Measurements from ENCODE around the gene TMEM88. TPM values are rescaled to one million over a fixed set of nuclear protein-coding genes. Genes with fewer than 3 reads are reported as not detected.

The TMEM88 gene
- total RNA-seq, 2 experiments from 2014 or later: 0.41 to 4.0 TPM

DNA sequence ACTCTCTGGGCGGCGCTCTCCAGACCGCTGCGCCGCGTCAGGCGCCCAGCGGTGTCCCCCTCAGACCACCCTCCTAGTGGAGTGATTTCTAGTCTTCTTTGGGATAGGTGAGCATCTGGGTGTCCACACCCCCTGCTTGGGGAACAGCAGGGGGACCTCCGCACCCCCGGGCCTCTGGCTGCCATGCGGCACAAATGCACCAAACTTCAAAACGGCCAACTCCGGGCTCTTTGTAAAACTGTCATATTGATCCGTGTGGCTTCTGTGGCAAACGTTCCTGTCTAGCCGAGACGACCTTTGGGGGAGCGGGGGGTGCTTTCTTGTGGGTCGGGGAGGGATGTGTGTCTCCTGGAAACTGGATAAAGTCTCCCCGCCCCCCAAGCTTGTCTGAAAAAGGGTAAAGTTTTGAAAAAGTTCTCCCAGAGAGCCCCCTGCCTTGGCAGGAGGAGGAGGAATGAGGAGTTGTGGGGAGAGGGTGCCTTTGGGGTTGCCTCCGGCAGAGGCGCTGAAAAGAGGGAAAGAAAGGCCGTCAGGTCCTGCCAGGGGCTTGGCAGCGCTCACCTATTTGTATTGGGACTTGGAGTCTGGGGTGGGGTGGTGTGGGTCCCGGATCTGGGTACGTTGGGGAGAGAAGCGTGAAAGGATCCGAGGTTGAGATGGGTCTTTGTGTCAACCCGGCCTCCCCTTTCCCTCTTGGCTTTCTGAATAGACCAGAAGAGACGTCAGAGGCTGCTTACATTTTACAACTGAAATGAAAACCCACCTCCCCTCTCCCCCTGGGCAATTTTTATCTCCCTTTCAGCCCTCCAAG lies 31.6 kb downstream of the TMEM88 start:
- peak overlapping the region; percentile 24; the same call in 1 of the 2 replicates for H2AFZ ChIP-seq (ENCODE audit: low read length)
- no peaks in the 10 kb centered on the region for H3K9me3 ChIP-seq (ENCODE audit: low read length)
- peaks cover 40% of the 10 kb centered on the region for H3K4me1 ChIP-seq (ENCODE audit: insufficient read depth, low read length, poor library complexity, severe bottlenecking)
- DNase-seq (ENCODE audit: low spot score): peak; percentile 47
- ChIA-PET POLR2A (interaction anchor here (0.9 to 1.1 kb wide), 2 partner anchors 53 to 233 kb away, joined by 3 to 5 read pairs; no protein-coding TSS in a partner anchor), CTCF (ENCODE audit: unreplicated experiment) (no interaction called here)
- intact Hi-C loops (cut with micrococcal nuclease; ENCODE audit: unreplicated experiment): loop anchor here (1.0 to 5.0 kb wide), 5 partner anchors 24 to 231 kb away; partner anchors contain the start of genes ALOXE3 and NAA38
- peaks cover 61% of the 10 kb centered on the region for H3K79me2 ChIP-seq (ENCODE audit: insufficient read depth, low read depth, low read length)
- peak overlapping the region; percentile 90 for H3K27ac ChIP-seq (ENCODE audit: low read depth, low read length, poor library complexity, severe bottlenecking)
- H3K36me3 ChIP-seq (ENCODE audit: insufficient read depth, low read length): peaks cover 34% of the 10 kb centered on the region
- no peak for TF ChIP-seq EZH2phosphoT487 (IDR thresholded peaks at IDR 0.05; ENCODE audit: borderline replicate concordance, low read depth, low read length)
- TF ChIP-seq, protein P1, sequence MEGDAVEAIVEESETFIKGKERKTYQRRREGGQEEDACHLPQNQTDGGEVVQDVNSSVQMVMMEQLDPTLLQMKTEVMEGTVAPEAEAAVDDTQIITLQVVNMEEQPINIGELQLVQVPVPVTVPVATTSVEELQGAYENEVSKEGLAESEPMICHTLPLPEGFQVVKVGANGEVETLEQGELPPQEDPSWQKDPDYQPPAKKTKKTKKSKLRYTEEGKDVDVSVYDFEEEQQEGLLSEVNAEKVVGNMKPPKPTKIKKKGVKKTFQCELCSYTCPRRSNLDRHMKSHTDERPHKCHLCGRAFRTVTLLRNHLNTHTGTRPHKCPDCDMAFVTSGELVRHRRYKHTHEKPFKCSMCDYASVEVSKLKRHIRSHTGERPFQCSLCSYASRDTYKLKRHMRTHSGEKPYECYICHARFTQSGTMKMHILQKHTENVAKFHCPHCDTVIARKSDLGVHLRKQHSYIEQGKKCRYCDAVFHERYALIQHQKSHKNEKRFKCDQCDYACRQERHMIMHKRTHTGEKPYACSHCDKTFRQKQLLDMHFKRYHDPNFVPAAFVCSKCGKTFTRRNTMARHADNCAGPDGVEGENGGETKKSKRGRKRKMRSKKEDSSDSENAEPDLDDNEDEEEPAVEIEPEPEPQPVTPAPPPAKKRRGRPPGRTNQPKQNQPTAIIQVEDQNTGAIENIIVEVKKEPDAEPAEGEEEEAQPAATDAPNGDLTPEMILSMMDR (conservative IDR thresholded peaks at IDR 0.05; ENCODE audit: low read length): peak; percentile 47; the same call in 1 of the 2 replicates
- no peaks in the 10 kb centered on the region for H3K9me2 ChIP-seq (ENCODE audit: insufficient read depth, low read length)
- no TSS peak for BruUV-seq (replicated peaks)
- 0 out of 2 replicates have a peak, but pooled peaks cover 5% of the 10 kb centered on the region for H4K20me1 ChIP-seq (ENCODE audit: insufficient read depth, low read length)
- H3K4me2 ChIP-seq (ENCODE audit: low read length): peak overlapping the region; percentile 97
- H3K4me3 ChIP-seq (ENCODE audit: low read depth, low read length, poor library complexity, severe bottlenecking): peak overlapping the region; percentile 95

DNA sequence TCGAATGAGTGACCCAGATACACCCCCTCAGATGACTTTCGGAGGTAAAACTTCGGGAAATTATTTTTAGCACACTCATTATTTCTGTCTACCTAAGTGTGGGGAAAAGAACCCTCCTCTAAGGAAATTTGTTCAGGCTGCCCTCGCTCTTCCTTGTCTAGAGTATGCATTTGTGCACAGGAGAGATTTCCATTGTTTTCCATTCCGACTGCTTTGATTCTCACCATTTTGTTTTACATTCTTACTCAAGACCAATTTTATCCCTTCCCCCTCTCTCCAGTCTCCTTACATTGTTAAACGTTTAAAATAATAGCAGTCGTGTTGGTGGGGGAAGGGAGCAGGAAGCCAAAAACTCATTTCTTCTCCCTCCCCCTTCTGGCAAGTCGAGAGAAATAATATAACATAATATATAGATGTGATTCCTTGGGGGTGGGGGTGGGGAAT lies 32.2 kb downstream of the TMEM88 start:
- intact Hi-C loops (cut with micrococcal nuclease; ENCODE audit: unreplicated experiment): loop anchor here (1.0 to 5.0 kb wide), 4 partner anchors 25 to 230 kb away; partner anchors contain the start of genes ALOXE3 and NAA38

More for the DNA sequence above, 32.2 kb downstream of the TMEM88 start:
- TSS peak; percentile 71 for BruUV-seq (replicated peaks)
- ChIA-PET CTCF (ENCODE audit: unreplicated experiment) (no interaction called here), POLR2A (no interaction called here)
- peak overlapping the region; percentile 90 for H3K27ac ChIP-seq (ENCODE audit: low read depth, low read length, poor library complexity, severe bottlenecking)
- H2AFZ ChIP-seq (ENCODE audit: low read length): peak overlapping the region; percentile 24; the same call in 1 of the 2 replicates
- H3K9me3 ChIP-seq (ENCODE audit: low read length): no peaks in the 10 kb centered on the region
- H3K79me2 ChIP-seq (ENCODE audit: insufficient read depth, low read depth, low read length): peaks cover 61% of the 10 kb centered on the region
- H3K36me3 ChIP-seq (ENCODE audit: insufficient read depth, low read length): peaks cover 39% of the 10 kb centered on the region
- peaks cover 34% of the 10 kb centered on the region for H3K4me1 ChIP-seq (ENCODE audit: insufficient read depth, low read length, poor library complexity, severe bottlenecking)
- no peaks in the 10 kb centered on the region for H3K9me2 ChIP-seq (ENCODE audit: insufficient read depth, low read length)
- no peak for TF ChIP-seq EZH2phosphoT487 (IDR thresholded peaks at IDR 0.05; ENCODE audit: borderline replicate concordance, low read depth, low read length)
- TF ChIP-seq, protein P1 (conservative IDR thresholded peaks at IDR 0.05; ENCODE audit: low read length): peak; percentile 51
- no peak for DNase-seq (ENCODE audit: low spot score)
- 0 out of 2 replicates have a peak, but pooled peaks cover 5% of the 10 kb centered on the region for H4K20me1 ChIP-seq (ENCODE audit: insufficient read depth, low read length)
- H3K4me3 ChIP-seq (ENCODE audit: low read depth, low read length, poor library complexity, severe bottlenecking): peak overlapping the region; percentile 95
- H3K4me2 ChIP-seq (ENCODE audit: low read length): peak overlapping the region; percentile 97
